Measurements from ENCODE around the gene SMIM22. TPM values are rescaled to one million over a fixed set of nuclear protein-coding genes. Genes with fewer than 3 reads are reported as not detected.

Gene SMIM22
- total and polyA plus RNA-seq, 2 of the 8 experiments (the other 6 are each of a cell fraction or from before 2014, with no cell fraction given): not detected

DNA sequence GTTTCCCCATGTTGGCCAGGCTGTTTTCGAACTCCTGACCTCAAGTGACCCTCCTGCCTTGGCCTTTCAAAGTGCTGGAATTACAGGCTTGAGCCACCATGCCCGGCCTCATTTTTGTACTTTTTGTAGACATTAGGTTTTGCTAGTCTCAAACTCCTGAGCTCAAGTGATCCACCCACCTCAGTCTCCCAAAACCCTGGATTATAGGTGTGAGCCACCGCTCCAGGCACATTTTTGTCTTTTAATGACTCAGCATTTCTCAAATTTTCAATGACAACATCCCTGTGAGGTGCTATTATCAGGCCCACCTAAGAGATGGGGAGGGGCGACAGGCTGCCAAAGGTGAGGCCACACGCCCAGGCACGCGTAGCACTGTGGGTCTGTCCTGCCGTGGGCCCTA, 8.1 kb upstream of the SMIM22 start:
- WGBS, 2 experiments (ENCODE audit: extremely low coverage in 1 of 2, insufficient coverage in 1 of 2, insufficient read length in 1 of 2, insufficient replicate concordance in 2 of 2, low coverage in 1 of 2, low lambda C conversion rate in 2 of 2, missing lambda C conversion rate in 1 of 2): 95% methylated on average over 8 of the region's 8 CpGs; no CpG with 5 or more reads in 1 of the 2 experiments
- Histone ChIP-seq H3K23ac (ENCODE audit: insufficient read length) (no peak overlapping the region), H3K18ac (ENCODE audit: extremely low read depth, low read length) (0 out of 2 replicates have a peak overlapping the region, but pooled peaks have one; percentile 48), H3K36me3 (ENCODE audit: control insufficient read depth in 2 of 4, insufficient read depth in 4 of 4, low read length in 3 of 4) (no peaks in the 10 kb centered on the region), H3K14ac (ENCODE audit: insufficient read length) (no peak overlapping the region), H3K56ac (replicated peaks; ENCODE audit: insufficient read length, low read depth, low read length) (no peak overlapping the region), H4K91ac (replicated peaks; ENCODE audit: insufficient read length, low read length) (peak overlapping the region; percentile 20), H4K8ac (ENCODE audit: extremely low read depth, insufficient read depth, low read length) (no peak overlapping the region; the same call in 1 of the 2 replicates), H3K27me3 (replicated peaks in 1 of 4; ENCODE audit: control insufficient read depth in 3 of 4, extremely low read depth in 1 of 4, insufficient read depth in 3 of 4, low read length in 3 of 4) (no peaks in the 10 kb centered on the region; a peak in 1 of 7 replicates), H3K23me2 (ENCODE audit: low read depth, low read length) (no peaks in the 10 kb centered on the region), H3K9ac (replicated peaks in 1 of 4; ENCODE audit: extremely low read depth in 1 of 4, low read depth in 3 of 4, low read length in 3 of 4) (no peak overlapping the region), H2AFZ (ENCODE audit: low read length) (no peak overlapping the region), H2BK15ac (ENCODE audit: low read length) (no peak overlapping the region), H2BK12ac (ENCODE audit: low read depth, low read length) (peak overlapping the region; percentile 95; the same call in 1 of the 2 replicates), H3K4me2 (ENCODE audit: insufficient read depth in 1 of 2, low read depth in 2 of 2, low read length in 2 of 2) (no peak overlapping the region), H3K79me1 (ENCODE audit: low read depth, low read length) (no peaks in the 10 kb centered on the region), H3K9me3 (ENCODE audit: insufficient read depth in 2 of 2, low read depth in 1 of 2, low read length in 1 of 2) (no peaks in the 10 kb centered on the region), H4K5ac (ENCODE audit: insufficient read length, low read depth, low read length) (no peak overlapping the region), H2BK20ac (ENCODE audit: low read length) (peak overlapping the region; percentile 80; the same call in 1 of the 2 replicates), H3K4ac (replicated peaks; ENCODE audit: insufficient read length, low read depth, low read length) (no peak overlapping the region), H3K79me2 (ENCODE audit: control insufficient read depth in 1 of 2, insufficient read depth in 2 of 2, low read length in 2 of 2) (no peaks in the 10 kb centered on the region), H3K27ac (ENCODE audit: low read depth, low read length) (no peak overlapping the region), H2BK120ac (replicated peaks; ENCODE audit: low read depth, low read length) (no peak overlapping the region), H4K20me1 (replicated peaks in 1 of 2; ENCODE audit: control insufficient read depth in 1 of 2, insufficient read depth in 2 of 2, low read length in 2 of 2) (no peaks in the 10 kb centered on the region), H3K4me3 (ENCODE audit: extremely low read depth in 1 of 4, insufficient read depth in 2 of 4, low read depth in 3 of 4, low read length in 4 of 4) (no peak overlapping the region), H2AK5ac (ENCODE audit: low read depth, low read length) (0 out of 2 replicates have a peak overlapping the region, but pooled peaks have one; percentile 24), H3K4me1 (replicated peaks in 1 of 4; ENCODE audit: control insufficient read depth in 3 of 4, insufficient read depth in 4 of 4, low read length in 3 of 4) (peaks cover 0 to 13% (median 4%) of the 10 kb centered on the region in 4 experiments; a peak in 5 of 7 replicates), H2BK5ac (ENCODE audit: low read depth, low read length) (peak overlapping the region; percentile 35; the same call in 1 of the 2 replicates)
- CTCF ChIA-PET (ENCODE audit: partially characterized antibody): no interaction called here
- POLR2A ChIA-PET (ENCODE audit: partially characterized antibody): interaction anchor here (1.0 to 1.7 kb wide), 4 partner anchors 10 to 19 kb away, joined by 3 to 5 read pairs (median 4); no protein-coding TSS in a partner anchor
- no peak for TF ChIP-seq SRF (IDR thresholded peaks at IDR 0.05; ENCODE audit: low read depth, low read length)
- TF ChIP-seq POLR2A (IDR thresholded peaks at IDR 0.05; ENCODE audit: control extremely low read depth in 1 of 2, low read depth in 2 of 2, low read length in 2 of 2): no peak
- TF ChIP-seq TAF1 (IDR thresholded peaks at IDR 0.05; ENCODE audit: low read depth, low read length): no peak
- TF ChIP-seq PHF8 (conservative IDR thresholded peaks at IDR 0.05; ENCODE audit: low read depth, low read length): no peak
- TF ChIP-seq MAFK (IDR thresholded peaks at IDR 0.05; ENCODE audit: low read depth, low read length): peak; percentile 73
- TF ChIP-seq BACH1 (IDR thresholded peaks at IDR 0.05; ENCODE audit: low read length): peak; percentile 80
- DNase-seq (ENCODE audit: low read depth in 1 of 2, low spot score in 2 of 2) (peak in 1 of 2 experiments; percentile 34), FAIRE-seq (no peak)

Data from H1 (cell line).